ENCODE data around the gene GNAZ. TPM values are rescaled to one million over a fixed set of nuclear protein-coding genes. Genes with fewer than 3 reads are reported as not detected.
A peak's percentile ranks its signal among the peaks of the same experiment; 100 is the strongest.

GNAZ gene
- total RNA-seq, 1 experiment from 2014 or later, result 11.9 TPM

- DNase-seq, result no peak
- no peaks in the 10 kb centered on the region for H3K36me3 ChIP-seq
- no peak overlapping the region for H3K4me3 ChIP-seq
- H3K27ac ChIP-seq, result no peak overlapping the region
- no peaks in the 10 kb centered on the region for H3K9me3 ChIP-seq (replicated peaks)
- H3K27me3 ChIP-seq, result no peaks in the 10 kb centered on the region
- H3K4me1 ChIP-seq, result peaks cover 2% of the 10 kb centered on the region; the same call in 1 of the 2 replicates
Observed at GRCh38 chr22:23122992-23123803, 52.9 kb downstream of the GNAZ start.

GRCh38 chr22:23123804-23124254 lies 53.5 kb downstream of the GNAZ start:
- Histone ChIP-seq H3K4me1 (peaks cover 2% of the 10 kb centered on the region; the same call in 1 of the 2 replicates), H3K36me3 (no peaks in the 10 kb centered on the region), H3K27me3 (no peaks in the 10 kb centered on the region), H3K4me3 (no peak overlapping the region), H3K9me3 (replicated peaks) (no peaks in the 10 kb centered on the region), H3K27ac (no peak overlapping the region)
- no peak for DNase-seq

- H3K9me3 ChIP-seq (replicated peaks), result no peaks in the 10 kb centered on the region
- H3K36me3 ChIP-seq, result no peaks in the 10 kb centered on the region
- no peak overlapping the region for H3K4me3 ChIP-seq
- H3K27me3 ChIP-seq, result no peaks in the 10 kb centered on the region
- H3K27ac ChIP-seq, result no peak overlapping the region
- no peak for DNase-seq
- peaks cover 2% of the 10 kb centered on the region; the same call in 1 of the 2 replicates for H3K4me1 ChIP-seq
Observed at GRCh38 chr22:23124611-23125511, 54.5 kb downstream of the GNAZ start.

- no peaks in the 10 kb centered on the region for H3K9me3 ChIP-seq (replicated peaks)
- H3K36me3 ChIP-seq, result no peaks in the 10 kb centered on the region
- H3K4me1 ChIP-seq, result peaks cover 2% of the 10 kb centered on the region; the same call in 1 of the 2 replicates
- DNase-seq, result no peak
- no peak overlapping the region for H3K27ac ChIP-seq
- no peaks in the 10 kb centered on the region for H3K27me3 ChIP-seq
- H3K4me3 ChIP-seq, result no peak overlapping the region
Observed at GRCh38 chr22:23125512-23126103, 55.3 kb downstream of the GNAZ start.

- Histone ChIP-seq H3K4me1 (peaks cover 2% of the 10 kb centered on the region; the same call in 1 of the 2 replicates), H3K4me3 (no peak overlapping the region), H3K27me3 (no peaks in the 10 kb centered on the region), H3K36me3 (no peaks in the 10 kb centered on the region), H3K27ac (no peak overlapping the region), H3K9me3 (replicated peaks) (no peaks in the 10 kb centered on the region)
- DNase-seq, result no peak
Observed at GRCh38 chr22:23126165-23127054, 56.1 kb downstream of the GNAZ start.

GRCh38 chr22:23127055-23127756 lies 56.9 kb downstream of the GNAZ start:
- no peak overlapping the region for H3K27ac ChIP-seq
- no peaks in the 10 kb centered on the region for H3K4me1 ChIP-seq
- no peaks in the 10 kb centered on the region for H3K36me3 ChIP-seq
- DNase-seq, result no peak
- no peak overlapping the region for H3K4me3 ChIP-seq
- H3K27me3 ChIP-seq, result no peaks in the 10 kb centered on the region
- no peaks in the 10 kb centered on the region for H3K9me3 ChIP-seq (replicated peaks)

- Histone ChIP-seq H3K4me3 (no peak overlapping the region), H3K4me1 (no peaks in the 10 kb centered on the region), H3K9me3 (replicated peaks) (no peaks in the 10 kb centered on the region), H3K27ac (no peak overlapping the region), H3K36me3 (no peaks in the 10 kb centered on the region), H3K27me3 (no peaks in the 10 kb centered on the region)
- no peak for DNase-seq
Observed at GRCh38 chr22:23127788-23128187, 57.5 kb downstream of the GNAZ start.

GRCh38 chr22:23128269-23129108 lies 58.2 kb downstream of the GNAZ start:
- H3K36me3 ChIP-seq, result no peaks in the 10 kb centered on the region
- no peak overlapping the region for H3K4me3 ChIP-seq
- no peaks in the 10 kb centered on the region for H3K4me1 ChIP-seq
- no peak overlapping the region for H3K27ac ChIP-seq
- no peaks in the 10 kb centered on the region for H3K9me3 ChIP-seq (replicated peaks)
- no peaks in the 10 kb centered on the region for H3K27me3 ChIP-seq
- peak; percentile 74 to 85 for DNase-seq

- no peak overlapping the region for H3K4me3 ChIP-seq
- H3K36me3 ChIP-seq, result no peaks in the 10 kb centered on the region
- no peak overlapping the region for H3K27ac ChIP-seq
- no peaks in the 10 kb centered on the region for H3K27me3 ChIP-seq
- H3K4me1 ChIP-seq, result no peaks in the 10 kb centered on the region
- no peaks in the 10 kb centered on the region for H3K9me3 ChIP-seq (replicated peaks)
- DNase-seq, result no peak
Observed at GRCh38 chr22:23129149-23129548, 58.8 kb downstream of the GNAZ start.

GRCh38 chr22:23130697-23131096 lies 60.4 kb downstream of the GNAZ start:
- Histone ChIP-seq H3K4me3 (no peak overlapping the region), H3K36me3 (no peaks in the 10 kb centered on the region), H3K4me1 (no peaks in the 10 kb centered on the region), H3K27me3 (no peaks in the 10 kb centered on the region), H3K27ac (no peak overlapping the region), H3K9me3 (replicated peaks) (no peaks in the 10 kb centered on the region)
- no peak for DNase-seq

- no peaks in the 10 kb centered on the region for H3K9me3 ChIP-seq (replicated peaks)
- H3K27ac ChIP-seq, result no peak overlapping the region
- H3K4me3 ChIP-seq, result no peak overlapping the region
- H3K36me3 ChIP-seq, result no peaks in the 10 kb centered on the region
- H3K27me3 ChIP-seq, result no peaks in the 10 kb centered on the region
- no peak for DNase-seq
- no peaks in the 10 kb centered on the region for H3K4me1 ChIP-seq
Observed at GRCh38 chr22:23131931-23132330, 61.6 kb downstream of the GNAZ start.

- no peaks in the 10 kb centered on the region for H3K27me3 ChIP-seq
- no peak overlapping the region for H3K4me3 ChIP-seq
- DNase-seq, result no peak
- H3K36me3 ChIP-seq, result no peaks in the 10 kb centered on the region
- no peaks in the 10 kb centered on the region for H3K4me1 ChIP-seq
- no peak overlapping the region for H3K27ac ChIP-seq
- H3K9me3 ChIP-seq (replicated peaks), result no peaks in the 10 kb centered on the region
Observed at GRCh38 chr22:23132376-23133091, 62.2 kb downstream of the GNAZ start.
